Gastroesophageal sphincter (tissue), 4 donors: Measurements from ENCODE around the gene CEP131. TPM values are rescaled to one million over a fixed set of nuclear protein-coding genes. Genes with fewer than 3 reads are reported as not detected.
A peak's percentile ranks its signal among the peaks of the same experiment; 100 is the strongest.

Source experiments
- ATAC-seq: fragments of 150-250 bp; one replicate; pipeline ENCODE4 v1.9.1; 2016; ENCODE audit warnings: mild to moderate bottlenecking, moderate library complexity
- H3K27ac ChIP-seq, 4 donors: fragments of 200-600 bp; sonication (generic) in 3 of 4; 1 replicate in 3 of 4; 2 replicates in 1 of 4; pipeline ENCODE4 v1.5.1; 2016 to 2019
- H3K27me3 ChIP-seq: fragments of 200-600 bp; sonication (generic); one replicate; pipeline ENCODE4 v1.5.1; 2019
- H3K36me3 ChIP-seq, 2 donors: fragments of 200-600 bp; sonication (generic); one replicate each; pipeline ENCODE4 v1.5.1; 2019; ENCODE audit warnings: control low read depth in 1 of 2
- H3K4me1 ChIP-seq, 3 donors: fragments of 200-600 bp; sonication (generic); 1 replicate in 2 of 3; 2 replicates in 1 of 3; pipeline ENCODE4 v1.5.1; 2016 to 2019; ENCODE audit warnings: control low read depth in 2 of 3
- H3K4me3 ChIP-seq, 2 donors: fragments of 200-600 bp; sonication (generic); one replicate each; pipeline ENCODE4 v1.5.1; 2019; ENCODE audit warnings: mild to moderate bottlenecking in 1 of 2, moderate library complexity in 1 of 2
- H3K9me3 ChIP-seq, 3 donors: fragments of 200-600 bp; sonication (generic); one replicate each; pipeline ENCODE4 v1.5.1; 2017 to 2019; ENCODE audit warnings: control low read depth in 2 of 3
- EP300 ChIP-seq: sonication (generic); formaldehyde crosslinking; IDR thresholded peaks from one replicate; pipeline ENCODE4 v1.6.1; 2017; ENCODE audit warnings: antibody characterized with exemption, mild to moderate bottlenecking
- POLR2A ChIP-seq, 2 donors: fragments of 450-650 bp; IDR thresholded peaks; one replicate each; pipeline ENCODE4 v1.6.1; 2017; ENCODE audit warnings: antibody characterized with exemption in 2 of 2, mild to moderate bottlenecking in 2 of 2, moderate library complexity in 1 of 2
- POLR2AphosphoS5 ChIP-seq: sonication (generic); formaldehyde crosslinking; IDR thresholded peaks from one replicate; pipeline ENCODE4 v1.6.1; 2017; ENCODE audit warnings: antibody characterized with exemption
- WGBS, 2 donors: methylation state at CpG; one replicate each; pipeline ENCODE4 v1.1.5; 2018; ENCODE audit warnings: low coverage in 1 of 2; 5-methylcytosine and 5-hydroxymethylcytosine counted together
- total RNA-seq, 4 donors: library from RNA; depleted of rRNA; stranded (reverse); fragments of >200 nt; gene quantifications; one replicate each; pipeline ENCODE4 v1.1.0, GENCODE V29; 2016
- TF ChIP-seq, protein P1 (sequence below), 4 experiments: fragments of 200-600 bp in 2 of 4; fragments of 450-650 bp in 2 of 4; sonication (generic) in 1 of 4; IDR thresholded peaks; one replicate each; pipeline ENCODE4 v1.5.1; 2017 to 2019; ENCODE audit warnings: antibody characterized with exemption in 4 of 4, mild to moderate bottlenecking in 2 of 4, moderate library complexity in 2 of 4

Gene CEP131
- total RNA-seq, 4 donors from 2014 or later, result 4.4 to 12.0 (median 6.4) TPM

DNA sequence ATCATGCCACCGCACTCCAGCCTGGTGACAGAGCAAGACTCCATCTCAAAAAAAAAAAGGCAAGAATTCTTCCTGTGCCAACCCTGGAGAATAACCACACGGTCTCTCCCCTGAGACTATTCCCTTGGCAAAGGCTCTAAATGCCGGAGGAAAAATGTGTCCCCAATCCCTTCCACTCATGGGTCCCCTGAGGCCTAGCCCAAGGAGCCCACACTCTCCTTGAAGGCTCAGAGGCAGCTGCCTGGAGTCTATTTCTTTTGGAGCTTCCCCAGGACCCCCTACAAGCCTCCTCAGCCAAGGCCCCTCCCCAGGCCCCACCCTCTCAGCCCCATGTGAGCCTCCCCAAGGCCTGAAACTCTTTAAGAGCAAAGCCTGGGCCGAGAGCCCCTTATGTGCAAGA, 16.6 kb downstream of the CEP131 start:
- H3K9me3 ChIP-seq, result no peaks in the 10 kb centered on the region
- TF ChIP-seq, protein P1, sequence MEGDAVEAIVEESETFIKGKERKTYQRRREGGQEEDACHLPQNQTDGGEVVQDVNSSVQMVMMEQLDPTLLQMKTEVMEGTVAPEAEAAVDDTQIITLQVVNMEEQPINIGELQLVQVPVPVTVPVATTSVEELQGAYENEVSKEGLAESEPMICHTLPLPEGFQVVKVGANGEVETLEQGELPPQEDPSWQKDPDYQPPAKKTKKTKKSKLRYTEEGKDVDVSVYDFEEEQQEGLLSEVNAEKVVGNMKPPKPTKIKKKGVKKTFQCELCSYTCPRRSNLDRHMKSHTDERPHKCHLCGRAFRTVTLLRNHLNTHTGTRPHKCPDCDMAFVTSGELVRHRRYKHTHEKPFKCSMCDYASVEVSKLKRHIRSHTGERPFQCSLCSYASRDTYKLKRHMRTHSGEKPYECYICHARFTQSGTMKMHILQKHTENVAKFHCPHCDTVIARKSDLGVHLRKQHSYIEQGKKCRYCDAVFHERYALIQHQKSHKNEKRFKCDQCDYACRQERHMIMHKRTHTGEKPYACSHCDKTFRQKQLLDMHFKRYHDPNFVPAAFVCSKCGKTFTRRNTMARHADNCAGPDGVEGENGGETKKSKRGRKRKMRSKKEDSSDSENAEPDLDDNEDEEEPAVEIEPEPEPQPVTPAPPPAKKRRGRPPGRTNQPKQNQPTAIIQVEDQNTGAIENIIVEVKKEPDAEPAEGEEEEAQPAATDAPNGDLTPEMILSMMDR (IDR thresholded peaks at IDR 0.05), result no peak
- TF ChIP-seq POLR2A (IDR thresholded peaks at IDR 0.05), result no peak
- TF ChIP-seq POLR2AphosphoS5, result no peak
- TF ChIP-seq EP300, result no peak
- no peak overlapping the region for H3K4me3 ChIP-seq
- 50 to 71% methylated on average over 1 to 3 of the region's 4 CpGs for WGBS, 2 donors
- H3K36me3 ChIP-seq, result peaks cover 0 to 61% of the 10 kb centered on the region in 2 donors
- no peaks in the 10 kb centered on the region for H3K4me1 ChIP-seq
- no peak for ATAC-seq
- no peak overlapping the region for H3K27ac ChIP-seq
- H3K27me3 ChIP-seq, result no peaks in the 10 kb centered on the region

DNA sequence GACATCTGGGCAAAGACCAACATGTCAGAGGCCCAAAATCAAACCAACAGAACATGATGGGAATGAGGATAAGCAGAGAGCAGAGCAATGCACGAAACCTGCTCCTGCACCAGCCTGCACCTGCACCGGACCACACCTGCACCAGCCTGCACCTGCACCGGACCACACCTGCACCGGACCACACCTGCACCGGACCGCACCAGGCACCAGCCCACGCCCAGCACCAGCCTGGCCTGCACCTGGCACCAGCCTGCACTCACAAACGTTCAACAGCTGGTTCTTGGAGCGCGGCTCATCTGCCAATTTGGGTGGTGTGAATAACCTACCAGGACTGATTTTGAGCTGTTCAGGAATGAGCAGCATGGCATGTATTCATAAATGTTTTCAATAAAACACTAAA, 18.2 kb downstream of the CEP131 start:
- Histone ChIP-seq H3K9me3 (no peaks in the 10 kb centered on the region), H3K36me3 (peaks cover 0 to 69% of the 10 kb centered on the region in 2 donors), H3K27ac (no peak overlapping the region), H3K4me3 (no peak overlapping the region), H3K27me3 (no peaks in the 10 kb centered on the region), H3K4me1 (no peaks in the 10 kb centered on the region)
- TF ChIP-seq, protein P1 (IDR thresholded peaks at IDR 0.05), result no peak
- no peak for TF ChIP-seq POLR2A (IDR thresholded peaks at IDR 0.05)
- WGBS, 2 donors, result 78% methylated on average over 10 of the region's 10 CpGs; no CpG with 5 or more reads in 1 of the 2 donors
- no peak for ATAC-seq

DNA sequence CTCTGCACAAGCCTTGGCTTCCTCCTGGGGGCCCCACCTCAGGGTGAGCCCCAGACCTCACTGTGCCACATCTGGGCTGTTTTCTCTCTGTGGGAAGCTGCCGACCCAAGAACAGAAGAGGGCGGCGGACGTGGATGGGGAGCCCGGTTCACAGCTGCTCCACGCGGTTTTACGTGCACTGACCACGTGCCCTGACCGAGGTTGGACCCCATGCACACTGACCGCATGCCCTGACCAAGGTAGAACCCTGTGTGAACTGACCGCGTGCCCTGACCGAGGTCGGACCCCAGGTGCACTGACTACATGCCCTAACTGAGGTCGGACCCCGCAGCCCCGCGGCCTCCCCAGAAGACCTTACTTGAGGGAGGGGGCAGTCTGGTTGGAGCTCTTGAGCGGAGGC, 19.6 kb downstream of the CEP131 start:
- Histone ChIP-seq H3K4me1 (no peaks in the 10 kb centered on the region), H3K36me3 (peaks cover 0 to 76% of the 10 kb centered on the region in 2 donors), H3K9me3 (no peaks in the 10 kb centered on the region), H3K4me3 (no peak overlapping the region), H3K27me3 (no peaks in the 10 kb centered on the region), H3K27ac (no peak overlapping the region)
- ATAC-seq, result no peak
- WGBS, 2 donors, result no CpG with 5 or more reads among the region's 20 CpGs
- no peak for TF ChIP-seq POLR2AphosphoS5
- TF ChIP-seq EP300, result no peak
- TF ChIP-seq, protein P1 (IDR thresholded peaks at IDR 0.05), result no peak
- TF ChIP-seq POLR2A (IDR thresholded peaks at IDR 0.05), result no peak

DNA sequence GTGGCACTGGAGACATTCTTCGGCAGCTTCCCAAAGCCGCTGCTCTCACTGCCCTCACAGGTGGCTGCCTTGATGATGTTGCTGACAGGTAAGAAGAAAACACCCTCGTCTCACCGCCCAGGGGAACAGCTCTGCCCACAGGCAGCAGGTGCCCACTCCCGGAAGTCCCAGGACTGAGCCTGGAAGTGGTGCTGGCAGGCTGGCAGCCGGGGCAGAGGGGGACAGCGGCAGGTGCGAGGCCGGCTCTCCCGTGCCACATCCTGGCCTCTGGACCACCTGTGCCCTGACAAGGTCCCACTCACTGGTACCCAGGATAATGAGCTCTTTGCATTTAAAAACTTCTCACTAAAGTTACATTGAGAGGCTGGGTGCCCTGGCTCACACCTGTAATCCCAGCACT, 20.4 kb downstream of the CEP131 start:
- Histone ChIP-seq H3K9me3 (no peaks in the 10 kb centered on the region), H3K36me3 (peaks cover 0 to 82% of the 10 kb centered on the region in 2 donors), H3K4me1 (peaks cover 0 to 3% (median 0%) of the 10 kb centered on the region in 3 donors), H3K4me3 (no peak overlapping the region), H3K27ac (no peak overlapping the region), H3K27me3 (no peaks in the 10 kb centered on the region)
- WGBS, 2 donors, result 100% methylated on average over 2 of the region's 10 CpGs; no CpG with 5 or more reads in 1 of the 2 donors
- no peak for ATAC-seq
- no peak for TF ChIP-seq EP300
- TF ChIP-seq POLR2A (IDR thresholded peaks at IDR 0.05), result no peak
- TF ChIP-seq POLR2AphosphoS5, result no peak
- TF ChIP-seq, protein P1 (IDR thresholded peaks at IDR 0.05), result no peak

DNA sequence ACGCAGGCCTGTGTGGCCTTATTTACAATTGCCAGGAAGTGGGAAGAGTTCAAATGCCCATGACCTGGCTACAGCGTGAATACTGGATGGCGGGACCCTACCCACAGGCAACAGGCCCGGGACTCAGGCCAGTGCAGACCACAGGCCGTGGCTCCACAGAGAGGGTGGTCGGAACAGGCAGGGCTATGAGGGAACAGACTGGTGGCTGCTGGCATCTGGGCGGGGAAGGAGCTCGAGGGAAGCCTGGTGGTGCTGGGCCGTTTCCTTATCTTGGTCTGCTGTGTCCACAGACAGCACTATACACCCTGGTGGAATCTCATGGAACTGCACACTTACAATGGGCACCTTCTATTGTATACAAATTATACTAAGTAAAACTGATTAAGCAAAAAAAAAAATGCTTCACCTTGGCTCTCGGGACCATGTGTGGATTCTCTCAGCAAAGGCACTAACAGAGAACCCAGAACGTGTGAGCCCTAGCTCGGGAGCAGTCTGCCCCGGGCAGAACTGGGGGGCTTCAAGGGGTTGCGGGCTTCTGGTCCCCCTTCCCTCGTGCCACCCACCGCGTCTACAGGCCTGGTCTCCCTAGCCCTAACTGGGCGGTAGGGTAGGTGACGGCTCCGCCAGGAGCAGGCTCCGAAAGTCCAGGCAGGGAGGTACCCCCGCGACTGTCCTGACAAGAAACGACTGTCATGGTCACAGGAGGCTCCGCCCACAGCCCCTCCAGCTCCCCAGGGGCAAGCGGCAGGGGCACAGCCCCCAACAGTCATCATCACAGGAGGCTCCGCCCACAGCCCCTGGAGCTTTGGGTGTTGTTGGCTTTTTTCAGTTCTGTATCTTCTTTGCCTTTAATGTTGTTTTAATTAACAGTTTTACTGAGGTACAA, 21.8 kb downstream of the CEP131 start:
- ATAC-seq, result peak; percentile 52
- peaks cover 0 to 83% of the 10 kb centered on the region in 2 donors for H3K36me3 ChIP-seq
- no peak overlapping the region for H3K4me3 ChIP-seq
- H3K4me1 ChIP-seq, result peaks cover 0 to 4% (median 0%) of the 10 kb centered on the region in 3 donors
- no peak overlapping the region for H3K27ac ChIP-seq
- H3K9me3 ChIP-seq, result no peaks in the 10 kb centered on the region
- 6 to 55% methylated on average over 3 to 9 of the region's 27 CpGs for WGBS, 2 donors
- TF ChIP-seq POLR2A (IDR thresholded peaks at IDR 0.05) (no peak), EP300 (no peak), POLR2AphosphoS5 (no peak)
- TF ChIP-seq, protein P1 (IDR thresholded peaks at IDR 0.05), result peak in 3 of 4 experiments; percentile 47 to 61 (median 59)
- H3K27me3 ChIP-seq, result no peaks in the 10 kb centered on the region
